HepG2 (cell line): ENCODE data around the gene THSD1. TPM values are rescaled to one million over a fixed set of nuclear protein-coding genes. Genes with fewer than 3 reads are reported as not detected.

Experiments
- ATF6 ChIP-seq: sonication (generic); formaldehyde crosslinking; conservative IDR thresholded peaks from 2 replicates; pipeline ENCODE4 v1.4.0; 2020; ENCODE audit warnings: missing genetic modification reagents
- DDIT3 ChIP-seq: sonication (generic); formaldehyde crosslinking; IDR thresholded peaks from 2 replicates; pipeline ENCODE4 v1.4.0; 2020; ENCODE audit warnings: mild to moderate bottlenecking, missing genetic modification reagents
- HNF4G ChIP-seq, 2 experiments: sonication (generic) in 1 of 2; formaldehyde crosslinking in 1 of 2; IDR thresholded peaks; 2 replicates each; pipeline versions ENCODE4 v1.4.0 to v1.6.1; 2011 to 2020; ENCODE audit warnings: borderline replicate concordance in 2 of 2, low read depth in 2 of 2, mild to moderate bottlenecking in 2 of 2, low read length in 1 of 2, missing genetic modification reagents in 1 of 2, moderate library complexity in 1 of 2
- HOXA7 ChIP-seq: sonication (generic); formaldehyde crosslinking; IDR thresholded peaks from 2 replicates; pipeline ENCODE4 v1.8.1; 2022; ENCODE audit warnings: mild to moderate bottlenecking, missing genetic modification reagents, moderate library complexity
- HOXD1 ChIP-seq: sonication (generic); formaldehyde crosslinking; IDR thresholded peaks from 2 replicates; pipeline ENCODE4 v1.5.0; 2020; ENCODE audit warnings: missing genetic modification reagents
- MTERF4 ChIP-seq: sonication (generic); formaldehyde crosslinking; IDR thresholded peaks from 2 replicates; pipeline ENCODE4 v1.8.0; 2023; ENCODE audit warnings: mild to moderate bottlenecking, missing genetic modification reagents
- NFKB2 ChIP-seq: sonication (generic); formaldehyde crosslinking; IDR thresholded peaks from 2 replicates; pipeline ENCODE4 v1.4.0; 2020; ENCODE audit warnings: missing genetic modification reagents, borderline replicate concordance
- NFYC ChIP-seq: IDR thresholded peaks from 2 replicates; pipeline ENCODE4 v1.6.1; 2016; ENCODE audit warnings: missing genetic modification reagents, missing compliant biosample characterization
- PAX8 ChIP-seq: sonication (generic); formaldehyde crosslinking; IDR thresholded peaks from 2 replicates; pipeline ENCODE4 v1.8.0; 2022; ENCODE audit warnings: mild to moderate bottlenecking, missing genetic modification reagents, borderline replicate concordance
- TAF15 ChIP-seq: fragments of 200-400 bp; formaldehyde crosslinking; IDR thresholded peaks from one replicate; pipeline ENCODE4 v1.6.1; 2018; ENCODE audit warnings: mild to moderate bottlenecking, low read depth, low read length; ENCODE audit not compliant: poor library complexity, severe bottlenecking
- TFE3 ChIP-seq: IDR thresholded peaks from 2 replicates; pipeline ENCODE4 v1.6.1; 2016
- THAP11 ChIP-seq: IDR thresholded peaks from 2 replicates; pipeline ENCODE4 v1.6.1; 2016; ENCODE audit warnings: missing biosample characterization, missing genetic modification reagents
- ZSCAN22 ChIP-seq: sonication (generic); formaldehyde crosslinking; IDR thresholded peaks from 2 replicates; pipeline ENCODE4 v1.4.0; 2020; ENCODE audit warnings: mild to moderate bottlenecking, missing genetic modification reagents
- polyA plus RNA-seq, 8 experiments: library from polyadenylated mRNA; depleted of rRNA in 3 of 8; stranded (reverse) in 7 of 8; unstranded in 1 of 8; fragments of >200 nt; fragmentation: Illumina TruSeq in 4 of 8; extraction: Trizol in 4 of 8; gene quantifications; 2 replicates each; pipeline versions ENCODE4 v1.2.1 to v1.2.3, GENCODE V29; 2011 to 2016; ENCODE audit warnings: low read depth in 4 of 8, missing spikeins in 1 of 8, mixed read lengths in 1 of 8; ENCODE audit not compliant: insufficient read depth in 1 of 8
- total RNA-seq, 5 experiments: library from RNA; depleted of rRNA; stranded (reverse); fragments of >200 nt; fragmentation: Illumina TruSeq; extraction: Trizol; gene quantifications; 2 replicates each; pipeline ENCODE4 v1.2.3, GENCODE V29; 2016; ENCODE audit warnings: low read depth in 1 of 5
- TF ChIP-seq, protein P1 (sequence below): sonication (generic); formaldehyde crosslinking; IDR thresholded peaks from 2 replicates; pipeline ENCODE4 v1.4.0; 2020; ENCODE audit warnings: missing genetic modification reagents
- TF ChIP-seq, protein P2 (sequence below): sonication (generic); formaldehyde crosslinking; IDR thresholded peaks from 2 replicates; pipeline ENCODE4 v1.4.0; 2020; ENCODE audit warnings: mild to moderate bottlenecking, missing genetic modification reagents
- TF ChIP-seq, protein P3 (sequence below): sonication (generic); formaldehyde crosslinking; IDR thresholded peaks from 2 replicates; pipeline ENCODE4 v1.4.0; 2020; ENCODE audit warnings: missing genetic modification reagents

THSD1 gene
- total and polyA plus RNA-seq, 2 of the 13 experiments (the other 11 are each of a cell fraction or from before 2014, with no cell fraction given), result 0.11 to 0.15 TPM

DNA sequence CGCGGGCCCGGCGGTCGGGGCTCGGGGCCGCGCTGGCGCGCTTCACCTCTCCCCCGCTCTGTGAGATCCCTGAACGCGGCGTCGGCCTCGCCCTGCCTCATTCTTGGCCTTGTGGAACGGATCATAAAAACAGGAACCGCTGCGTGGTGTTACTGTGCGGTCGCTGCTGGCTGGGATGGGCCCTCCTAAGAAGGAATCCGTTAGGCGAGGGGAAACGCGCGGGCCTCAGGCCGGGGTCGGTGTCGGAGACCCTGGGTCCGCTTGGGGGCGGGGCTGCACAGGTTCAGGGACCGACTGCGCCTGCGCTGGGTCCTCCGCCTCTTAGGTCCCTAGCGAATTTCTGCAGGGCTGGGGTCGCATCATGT, 49.7 kb upstream of the THSD1 start (continued):
- TF ChIP-seq, protein P1, sequence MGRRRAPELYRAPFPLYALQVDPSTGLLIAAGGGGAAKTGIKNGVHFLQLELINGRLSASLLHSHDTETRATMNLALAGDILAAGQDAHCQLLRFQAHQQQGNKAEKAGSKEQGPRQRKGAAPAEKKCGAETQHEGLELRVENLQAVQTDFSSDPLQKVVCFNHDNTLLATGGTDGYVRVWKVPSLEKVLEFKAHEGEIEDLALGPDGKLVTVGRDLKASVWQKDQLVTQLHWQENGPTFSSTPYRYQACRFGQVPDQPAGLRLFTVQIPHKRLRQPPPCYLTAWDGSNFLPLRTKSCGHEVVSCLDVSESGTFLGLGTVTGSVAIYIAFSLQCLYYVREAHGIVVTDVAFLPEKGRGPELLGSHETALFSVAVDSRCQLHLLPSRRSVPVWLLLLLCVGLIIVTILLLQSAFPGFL (CRISPR knock-in tag), result no peak
- TF ChIP-seq ATF6 (CRISPR knock-in tag), result 0 out of 2 replicates have a peak, but pooled peaks have one; percentile 41
- TF ChIP-seq HNF4G (IDR thresholded peaks at IDR 0.05; ENCODE audit: borderline replicate concordance, low read depth, low read length), result no peak
- peak; percentile 54; the same call in 1 of the 2 replicates for TF ChIP-seq HNF4G (CRISPR knock-in tag; IDR thresholded peaks at IDR 0.05; ENCODE audit: borderline replicate concordance, low read depth)
- peak; percentile 38; the same call in 1 of the 2 replicates for TF ChIP-seq NFKB2 (CRISPR knock-in tag)
- TF ChIP-seq PAX8 (CRISPR knock-in tag), result no peak
- TF ChIP-seq HOXD1 (CRISPR knock-in tag), result no peak
- no peak for TF ChIP-seq HOXA7 (CRISPR knock-in tag)
- no peak; the same call in 1 of the 2 replicates for TF ChIP-seq MTERF4 (CRISPR knock-in tag)
- TF ChIP-seq, protein P2, sequence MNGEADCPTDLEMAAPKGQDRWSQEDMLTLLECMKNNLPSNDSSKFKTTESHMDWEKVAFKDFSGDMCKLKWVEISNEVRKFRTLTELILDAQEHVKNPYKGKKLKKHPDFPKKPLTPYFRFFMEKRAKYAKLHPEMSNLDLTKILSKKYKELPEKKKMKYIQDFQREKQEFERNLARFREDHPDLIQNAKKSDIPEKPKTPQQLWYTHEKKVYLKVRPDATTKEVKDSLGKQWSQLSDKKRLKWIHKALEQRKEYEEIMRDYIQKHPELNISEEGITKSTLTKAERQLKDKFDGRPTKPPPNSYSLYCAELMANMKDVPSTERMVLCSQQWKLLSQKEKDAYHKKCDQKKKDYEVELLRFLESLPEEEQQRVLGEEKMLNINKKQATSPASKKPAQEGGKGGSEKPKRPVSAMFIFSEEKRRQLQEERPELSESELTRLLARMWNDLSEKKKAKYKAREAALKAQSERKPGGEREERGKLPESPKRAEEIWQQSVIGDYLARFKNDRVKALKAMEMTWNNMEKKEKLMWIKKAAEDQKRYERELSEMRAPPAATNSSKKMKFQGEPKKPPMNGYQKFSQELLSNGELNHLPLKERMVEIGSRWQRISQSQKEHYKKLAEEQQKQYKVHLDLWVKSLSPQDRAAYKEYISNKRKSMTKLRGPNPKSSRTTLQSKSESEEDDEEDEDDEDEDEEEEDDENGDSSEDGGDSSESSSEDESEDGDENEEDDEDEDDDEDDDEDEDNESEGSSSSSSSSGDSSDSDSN (CRISPR knock-in tag), result peak; percentile 51; the same call in 1 of the 2 replicates
- no peak for TF ChIP-seq TAF15
- 0 out of 2 replicates have a peak, but pooled peaks have one; percentile 19 for TF ChIP-seq THAP11 (CRISPR knock-in tag)
- TF ChIP-seq, protein P3, sequence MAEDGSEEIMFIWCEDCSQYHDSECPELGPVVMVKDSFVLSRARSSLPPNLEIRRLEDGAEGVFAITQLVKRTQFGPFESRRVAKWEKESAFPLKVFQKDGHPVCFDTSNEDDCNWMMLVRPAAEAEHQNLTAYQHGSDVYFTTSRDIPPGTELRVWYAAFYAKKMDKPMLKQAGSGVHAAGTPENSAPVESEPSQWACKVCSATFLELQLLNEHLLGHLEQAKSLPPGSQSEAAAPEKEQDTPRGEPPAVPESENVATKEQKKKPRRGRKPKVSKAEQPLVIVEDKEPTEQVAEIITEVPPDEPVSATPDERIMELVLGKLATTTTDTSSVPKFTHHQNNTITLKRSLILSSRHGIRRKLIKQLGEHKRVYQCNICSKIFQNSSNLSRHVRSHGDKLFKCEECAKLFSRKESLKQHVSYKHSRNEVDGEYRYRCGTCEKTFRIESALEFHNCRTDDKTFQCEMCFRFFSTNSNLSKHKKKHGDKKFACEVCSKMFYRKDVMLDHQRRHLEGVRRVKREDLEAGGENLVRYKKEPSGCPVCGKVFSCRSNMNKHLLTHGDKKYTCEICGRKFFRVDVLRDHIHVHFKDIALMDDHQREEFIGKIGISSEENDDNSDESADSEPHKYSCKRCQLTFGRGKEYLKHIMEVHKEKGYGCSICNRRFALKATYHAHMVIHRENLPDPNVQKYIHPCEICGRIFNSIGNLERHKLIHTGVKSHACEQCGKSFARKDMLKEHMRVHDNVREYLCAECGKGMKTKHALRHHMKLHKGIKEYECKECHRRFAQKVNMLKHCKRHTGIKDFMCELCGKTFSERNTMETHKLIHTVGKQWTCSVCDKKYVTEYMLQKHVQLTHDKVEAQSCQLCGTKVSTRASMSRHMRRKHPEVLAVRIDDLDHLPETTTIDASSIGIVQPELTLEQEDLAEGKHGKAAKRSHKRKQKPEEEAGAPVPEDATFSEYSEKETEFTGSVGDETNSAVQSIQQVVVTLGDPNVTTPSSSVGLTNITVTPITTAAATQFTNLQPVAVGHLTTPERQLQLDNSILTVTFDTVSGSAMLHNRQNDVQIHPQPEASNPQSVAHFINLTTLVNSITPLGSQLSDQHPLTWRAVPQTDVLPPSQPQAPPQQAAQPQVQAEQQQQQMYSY (CRISPR knock-in tag), result no peak
- no peak for TF ChIP-seq ZSCAN22 (CRISPR knock-in tag)
- TF ChIP-seq TFE3 (CRISPR knock-in tag), result no peak
- no peak for TF ChIP-seq DDIT3 (CRISPR knock-in tag)
- no peak for TF ChIP-seq NFYC (CRISPR knock-in tag)
